Neural cell (in vitro differentiated cells): ENCODE results near the gene CCND3. TPM values are rescaled to one million over a fixed set of nuclear protein-coding genes. Genes with fewer than 3 reads are reported as not detected.

ENCODE experiments used
- polyA plus RNA-seq: library from polyadenylated mRNA; depleted of rRNA; stranded (reverse); fragments of >200 nt; gene quantifications from 2 replicates; pipeline ENCODE4 v1.2.3, GENCODE V29; 2014
- small RNA-seq, 3 experiments: library from RNA; depleted of rRNA; stranded (forward); fragments of <200 nt; gene quantifications; one replicate each; pipeline ENCODE3, GENCODE V24; 2012

CCND3 gene
- polyA plus RNA-seq, 1 donor from 2014 or later = 15.7 TPM

Small RNA genes within 50 kb of the gene (small RNA-seq; reads per million reads assigned to genes)
- gene RF00019 = 0 to 1.2 (median 0) reads per million in 3 experiments

Other genes with a start within 250 kb of the CCND3 start
- 0.24 and 0.46 TPM in 2 replicates for gene TFEB, start 206.2 kb downstream of the CCND3 start, polyA plus RNA-seq
- not detected in 2 replicates for gene PGC, start 194.4 kb downstream of the CCND3 start, polyA plus RNA-seq
- gene FRS3, start 161.9 kb downstream of the CCND3 start, polyA plus RNA-seq = 14.7 and 15.7 TPM in 2 replicates
- gene PRICKLE4, start 161.0 kb downstream of the CCND3 start, polyA plus RNA-seq = 1.3 TPM in 1 of 2 replicates, not detected in the other
- gene TOMM6, start 154.1 kb downstream of the CCND3 start, polyA plus RNA-seq = 130 and 184 TPM in 2 replicates
- gene USP49, start 46.4 kb downstream of the CCND3 start, polyA plus RNA-seq = 23.5 and 24.2 TPM in 2 replicates
- gene MED20, start 20.7 kb downstream of the CCND3 start, polyA plus RNA-seq = 18.9 and 21.2 TPM in 2 replicates
- 19.6 and 19.8 TPM in 2 replicates for gene BYSL, start 20.3 kb downstream of the CCND3 start, polyA plus RNA-seq
- 5.1 and 7.5 TPM in 2 replicates for gene TAF8, start 108.7 kb upstream of the CCND3 start, polyA plus RNA-seq
- not detected in 2 replicates for gene C6orf132, start 200.8 kb upstream of the CCND3 start, polyA plus RNA-seq
- gene GUCA1A, start 231.6 kb upstream of the CCND3 start, polyA plus RNA-seq = 0.24 and 0.78 TPM in 2 replicates